ENCODE data around the gene TRAK1. TPM values are rescaled to one million over a fixed set of nuclear protein-coding genes. Genes with fewer than 3 reads are reported as not detected.

Gene TRAK1
- total RNA-seq, 4 donors from 2014 or later: 14.3 to 37.5 (median 21.4) TPM

- no peaks in the 10 kb centered on the region for H3K27me3 ChIP-seq
- no peak for TF ChIP-seq POLR2A (IDR thresholded peaks at IDR 0.05)
- no peak for TF ChIP-seq CTCF (IDR thresholded peaks at IDR 0.05)
- no peak overlapping the region for H3K27ac ChIP-seq
- DNase-seq: no peak
- no peaks in the 10 kb centered on the region for H3K4me1 ChIP-seq
- no peaks in the 10 kb centered on the region for H3K9me3 ChIP-seq
- no peaks in the 10 kb centered on the region for H3K36me3 ChIP-seq
- intact Hi-C loops (cut with DNase I; ENCODE audit: low total_unique reads): no loop called here
- H3K4me3 ChIP-seq: no peak overlapping the region
These were observed 15.5 kb downstream of the TRAK1 start for GRCh38 chr3:42106646-42107045.

- H3K27ac ChIP-seq: no peak overlapping the region
- no peaks in the 10 kb centered on the region for H3K36me3 ChIP-seq
- no peaks in the 10 kb centered on the region for H3K27me3 ChIP-seq
- H3K4me3 ChIP-seq: no peak overlapping the region
- no peaks in the 10 kb centered on the region for H3K4me1 ChIP-seq
- no peaks in the 10 kb centered on the region for H3K9me3 ChIP-seq
- DNase-seq: no peak
- intact Hi-C loops (cut with DNase I; ENCODE audit: low total_unique reads): no loop called here
- TF ChIP-seq CTCF (IDR thresholded peaks at IDR 0.05) (no peak), POLR2A (IDR thresholded peaks at IDR 0.05) (no peak)
These were observed 19.5 kb downstream of the TRAK1 start for GRCh38 chr3:42110631-42111030.

DNA sequence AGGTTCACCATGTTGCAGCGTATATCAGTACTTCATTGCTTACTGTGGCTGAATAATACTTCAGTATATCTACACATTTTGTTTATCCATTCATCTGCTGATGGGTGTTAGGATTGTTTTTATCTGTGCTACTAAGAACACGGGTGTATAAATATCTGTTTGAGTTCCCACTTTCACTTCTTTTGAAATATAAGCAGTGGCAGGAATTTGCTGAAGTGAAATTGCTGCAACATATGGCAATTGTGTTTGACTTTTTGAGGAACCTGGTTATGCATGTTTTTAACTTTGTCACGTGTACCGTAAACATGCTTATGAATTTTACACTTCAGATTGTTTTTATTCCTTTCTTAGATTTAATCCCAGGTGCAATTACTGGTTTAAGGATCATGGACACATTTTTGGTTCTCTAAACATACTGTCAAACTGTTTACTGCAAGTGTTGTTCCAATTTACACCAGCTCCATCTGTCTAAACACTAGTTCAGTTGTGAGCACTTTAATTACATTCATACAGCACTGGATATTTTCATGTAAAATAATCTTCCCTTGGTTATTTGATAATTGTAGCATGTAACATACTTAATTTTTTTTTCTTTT is 23.1 kb downstream of the TRAK1 start:
- Histone ChIP-seq H3K4me3 (no peak overlapping the region), H3K36me3 (no peaks in the 10 kb centered on the region), H3K4me1 (peaks cover 0 to 4% of the 10 kb centered on the region in 2 donors), H3K9me3 (no peaks in the 10 kb centered on the region), H3K27ac (no peak overlapping the region), H3K27me3 (no peaks in the 10 kb centered on the region)
- TF ChIP-seq CTCF (IDR thresholded peaks at IDR 0.05): no peak
- TF ChIP-seq POLR2A (IDR thresholded peaks at IDR 0.05): no peak
- intact Hi-C loops (cut with DNase I; ENCODE audit: low total_unique reads): no loop called here
- DNase-seq: no peak

- Histone ChIP-seq H3K4me3 (no peak overlapping the region), H3K27ac (no peak overlapping the region), H3K36me3 (no peaks in the 10 kb centered on the region), H3K27me3 (no peaks in the 10 kb centered on the region), H3K9me3 (no peaks in the 10 kb centered on the region), H3K4me1 (peaks cover 0 to 4% of the 10 kb centered on the region in 2 donors)
- intact Hi-C loops (cut with DNase I; ENCODE audit: low total_unique reads): no loop called here
- TF ChIP-seq POLR2A (IDR thresholded peaks at IDR 0.05) (no peak), CTCF (IDR thresholded peaks at IDR 0.05) (no peak)
- DNase-seq: no peak
These were observed 24.1 kb downstream of the TRAK1 start for GRCh38 chr3:42115215-42115614.

GRCh38 chr3:42115946-42116345 is 24.8 kb downstream of the TRAK1 start:
- TF ChIP-seq CTCF (IDR thresholded peaks at IDR 0.05) (no peak), POLR2A (IDR thresholded peaks at IDR 0.05) (no peak)
- DNase-seq: no peak
- Histone ChIP-seq H3K4me1 (peaks cover 0 to 4% of the 10 kb centered on the region in 2 donors), H3K36me3 (no peaks in the 10 kb centered on the region), H3K27me3 (no peaks in the 10 kb centered on the region), H3K27ac (no peak overlapping the region), H3K9me3 (no peaks in the 10 kb centered on the region), H3K4me3 (no peak overlapping the region)
- intact Hi-C loops (cut with DNase I; ENCODE audit: low total_unique reads): no loop called here
